T-helper 17 cell (primary cell): Measurements from ENCODE around the gene FBLN7. TPM values are rescaled to one million over a fixed set of nuclear protein-coding genes. Genes with fewer than 3 reads are reported as not detected.

Experiments used
- ATAC-seq: fragments of 150-1000 bp; cut with Tn5 transposase; 2 replicates; pipeline ENCODE4 v1.10.0; 2021; ENCODE audit warnings: mild to moderate bottlenecking, moderate library complexity
- DNase-seq, 3 donors: peaks; one replicate each; pipeline versions ENCODE4 v3.0.0 to v3.0.0-alpha.2; 2020 to 2021
- H3K9me3 ChIP-seq: one replicate; pipeline ENCODE4 v1.7.0; 2013; ENCODE audit warnings: low read length, mild to moderate bottlenecking; ENCODE audit not compliant: control insufficient read depth, poor library complexity, severe bottlenecking
- H3K27ac Mint-ChIP-seq: one replicate; pipeline ENCODE4 v1.8.0; 2022; ENCODE audit warnings: mild to moderate bottlenecking, moderate library complexity, mixed read lengths
- H3K27me3 Mint-ChIP-seq: one replicate; pipeline ENCODE4 v1.8.0; 2022; ENCODE audit warnings: mixed read lengths
- H3K36me3 Mint-ChIP-seq: one replicate; pipeline ENCODE4 v1.8.0; 2022; ENCODE audit warnings: low read depth, mixed read lengths
- H3K4me1 Mint-ChIP-seq: one replicate; pipeline ENCODE4 v1.8.0; 2022; ENCODE audit warnings: mild to moderate bottlenecking, mixed read lengths
- H3K4me3 Mint-ChIP-seq: one replicate; pipeline ENCODE4 v1.8.0; 2022; ENCODE audit warnings: mild to moderate bottlenecking, moderate library complexity, mixed read lengths
- total RNA-seq, 4 donors: library from RNA in 2 of 4; stranded (reverse) in 2 of 4; gene quantifications; one replicate each; pipeline ENCODE4 v1.2.3 and lab custom pipeline; 2022 to 2026

Gene FBLN7
- total RNA-seq, 2 donors from 2014 or later, result 17.2 to 21.7 TPM

- Mint-ChIP-seq H3K27ac (no peak overlapping the region), H3K4me3 (no peak overlapping the region), H3K27me3 (no peaks in the 10 kb centered on the region), H3K4me1 (peaks cover 9% of the 10 kb centered on the region), H3K36me3 (peaks cover 20% of the 10 kb centered on the region)
- DNase-seq (no peak), ATAC-seq (no peak)
- no peaks in the 10 kb centered on the region for H3K9me3 ChIP-seq
These were observed 79.7 kb downstream of the FBLN7 start for GRCh38 chr2:112217854-112218253.

GRCh38 chr2:112220186-112220585 lies 82.0 kb downstream of the FBLN7 start:
- H3K27me3 Mint-ChIP-seq, result no peaks in the 10 kb centered on the region
- H3K4me3 Mint-ChIP-seq, result no peak overlapping the region
- no peaks in the 10 kb centered on the region for H3K9me3 ChIP-seq
- peaks cover 17% of the 10 kb centered on the region for H3K36me3 Mint-ChIP-seq
- DNase-seq (no peak), ATAC-seq (no peak)
- peaks cover 9% of the 10 kb centered on the region for H3K4me1 Mint-ChIP-seq
- H3K27ac Mint-ChIP-seq, result no peak overlapping the region

GRCh38 chr2:112220831-112221230 lies 82.6 kb downstream of the FBLN7 start:
- H3K27ac Mint-ChIP-seq, result no peak overlapping the region
- peaks cover 17% of the 10 kb centered on the region for H3K36me3 Mint-ChIP-seq
- H3K9me3 ChIP-seq, result no peaks in the 10 kb centered on the region
- DNase-seq, result no peak
- H3K4me3 Mint-ChIP-seq, result no peak overlapping the region
- peaks cover 9% of the 10 kb centered on the region for H3K4me1 Mint-ChIP-seq
- no peaks in the 10 kb centered on the region for H3K27me3 Mint-ChIP-seq
- ATAC-seq, result no peak

- Mint-ChIP-seq H3K27me3 (no peaks in the 10 kb centered on the region), H3K4me3 (no peak overlapping the region), H3K36me3 (no peaks in the 10 kb centered on the region), H3K27ac (no peak overlapping the region), H3K4me1 (peaks cover 8% of the 10 kb centered on the region)
- no peaks in the 10 kb centered on the region for H3K9me3 ChIP-seq
- ATAC-seq (no peak), DNase-seq (no peak)
These were observed 91.2 kb downstream of the FBLN7 start for GRCh38 chr2:112229348-112229747.

- H3K9me3 ChIP-seq, result no peaks in the 10 kb centered on the region
- no peaks in the 10 kb centered on the region for H3K36me3 Mint-ChIP-seq
- no peak overlapping the region for H3K4me3 Mint-ChIP-seq
- no peak for ATAC-seq
- peaks cover 8% of the 10 kb centered on the region for H3K4me1 Mint-ChIP-seq
- no peaks in the 10 kb centered on the region for H3K27me3 Mint-ChIP-seq
- no peak for DNase-seq
- no peak overlapping the region for H3K27ac Mint-ChIP-seq
These were observed 92.2 kb downstream of the FBLN7 start for GRCh38 chr2:112230371-112230770.

Other genes with a start within 250 kb of the FBLN7 start
- under 1 TPM; 0.12 to 0.13 TPM for gene MERTK, start 239.8 kb upstream of the FBLN7 start, total RNA-seq
- gene TMEM87B, start 83.1 kb upstream of the FBLN7 start, total RNA-seq, result 10 to 100 TPM; 16.3 to 23.1 TPM
- gene ZC3H8, start 116.7 kb downstream of the FBLN7 start, total RNA-seq, result 10 to 100 TPM; 15.3 to 16.8 TPM
- gene ZC3H6, start 137.2 kb downstream of the FBLN7 start, total RNA-seq, result 10 to 100 TPM; 17.7 to 19.6 TPM